Kidney (tissue), 14 donors: Measurements from ENCODE around the gene TULP4. TPM values are rescaled to one million over a fixed set of nuclear protein-coding genes. Genes with fewer than 3 reads are reported as not detected.
A peak's percentile ranks its signal among the peaks of the same experiment; 100 is the strongest.

Experiments used
- DNase-seq, 5 donors: peaks; one replicate each; pipeline ENCODE4 v3.0.0-alpha.2; 2013 to 2020
- FAIRE-seq: peaks from 2 replicates; lab custom pipeline; 2012; peaks lifted over from hg19 to GRCh38; lab: Jason Lieb, UNC
- H3K27ac ChIP-seq, 2 donors: one replicate each; pipeline ENCODE4 v1.7.0; 2013; ENCODE audit warnings: low read depth in 2 of 2, low read length in 2 of 2, inconsistent platforms in 1 of 2
- H3K27me3 ChIP-seq: one replicate; pipeline ENCODE4 v1.7.1; 2013; ENCODE audit warnings: low read length, inconsistent platforms; ENCODE audit not compliant: control insufficient read depth, insufficient read depth
- H3K36me3 ChIP-seq, 3 donors: one replicate each; pipeline versions ENCODE4 v1.7.0 to v1.7.1; 2013; ENCODE audit warnings: low read length in 3 of 3, control low read depth in 1 of 3, inconsistent platforms in 1 of 3; ENCODE audit not compliant: insufficient read depth in 3 of 3, control insufficient read depth in 2 of 3
- H3K4me1 ChIP-seq, 3 donors: one replicate each; pipeline versions ENCODE4 v1.7.0 to v1.7.1; 2013; ENCODE audit warnings: low read length in 3 of 3, inconsistent platforms in 1 of 3, low read depth in 1 of 3; ENCODE audit not compliant: control insufficient read depth in 2 of 3, insufficient read depth in 2 of 3
- H3K4me3 ChIP-seq, 3 donors: one replicate each; pipeline versions ENCODE4 v1.7.0 to v1.8.1; 2013; ENCODE audit warnings: low read length in 3 of 3, control low read depth in 1 of 3, inconsistent platforms in 1 of 3
- H3K9ac ChIP-seq, 3 donors: one replicate each; pipeline versions ENCODE4 v1.7.0 to v1.7.1; 2013; ENCODE audit warnings: low read length in 3 of 3, control low read depth in 1 of 3, inconsistent platforms in 1 of 3
- H3K9me3 ChIP-seq, 3 donors: one replicate each; pipeline versions ENCODE4 v1.7.0 to v1.7.1; 2013; ENCODE audit warnings: low read length in 3 of 3, control low read depth in 1 of 3, inconsistent platforms in 1 of 3; ENCODE audit not compliant: control insufficient read depth in 2 of 3, insufficient read depth in 1 of 3
- intact Hi-C: fragments of 100-400 bp; cut with DNase I; formaldehyde crosslinking; loops from one replicate; pipeline ENCODE4 v1.11.1; 2022
- polyA plus RNA-seq: library from polyadenylated mRNA; stranded (reverse); fragments of 350-450 nt; fragmentation: Illumina TruSeq; extraction: RNeasy Lipid Tissue Mini Kit (QIAGEN cat#74804); gene quantifications from one replicate; pipeline ENCODE4 v1.2.3, GENCODE V29; 2014; ENCODE audit warnings: low read depth, low replicate concordance; ENCODE audit not compliant: insufficient read depth
- total RNA-seq: library from RNA; stranded (reverse); fragmentation: NEBNext Ultra II Directional; extraction: Animal tissue kit (Norgen Biotek cat#: 25700); gene quantifications from one replicate; pipeline ENCODE4 v1.2.1, GENCODE V29; 2021
- TF ChIP-seq, protein P1 (sequence below): IDR thresholded peaks from 3 replicates; pipeline ENCODE4 v1.5.1; 2012; ENCODE audit warnings: mild to moderate bottlenecking, moderate library complexity, borderline replicate concordance; ENCODE audit not compliant: insufficient read depth; ENCODE audit errors: extremely low read depth
- donor health status: control.
- donor health status: control.
- donor health status: control.
- donor health status: control.
- donor health status: control.
- donor health status: DM: yes; HTN: yes; CAD: no.
- donor health status: Normal renal cell carcinoma (clear cell type).

Gene TULP4
- total and polyA plus RNA-seq, 2 donors from 2014 or later, result 3.3 to 114 TPM

- Histone ChIP-seq H3K36me3 (no peaks in the 10 kb centered on the region), H3K9me3 (no peaks in the 10 kb centered on the region), H3K4me1 (no peaks in the 10 kb centered on the region), H3K27me3 (no peaks in the 10 kb centered on the region), H3K27ac (no peak overlapping the region), H3K4me3 (peak overlapping the region; percentile 24 to 55 (median 28)), H3K9ac (no peak overlapping the region)
- peak; percentile 88 to 95 (median 91) for DNase-seq
- intact Hi-C loops, result no loop called here
- FAIRE-seq, result no peak
- TF ChIP-seq, protein P1, sequence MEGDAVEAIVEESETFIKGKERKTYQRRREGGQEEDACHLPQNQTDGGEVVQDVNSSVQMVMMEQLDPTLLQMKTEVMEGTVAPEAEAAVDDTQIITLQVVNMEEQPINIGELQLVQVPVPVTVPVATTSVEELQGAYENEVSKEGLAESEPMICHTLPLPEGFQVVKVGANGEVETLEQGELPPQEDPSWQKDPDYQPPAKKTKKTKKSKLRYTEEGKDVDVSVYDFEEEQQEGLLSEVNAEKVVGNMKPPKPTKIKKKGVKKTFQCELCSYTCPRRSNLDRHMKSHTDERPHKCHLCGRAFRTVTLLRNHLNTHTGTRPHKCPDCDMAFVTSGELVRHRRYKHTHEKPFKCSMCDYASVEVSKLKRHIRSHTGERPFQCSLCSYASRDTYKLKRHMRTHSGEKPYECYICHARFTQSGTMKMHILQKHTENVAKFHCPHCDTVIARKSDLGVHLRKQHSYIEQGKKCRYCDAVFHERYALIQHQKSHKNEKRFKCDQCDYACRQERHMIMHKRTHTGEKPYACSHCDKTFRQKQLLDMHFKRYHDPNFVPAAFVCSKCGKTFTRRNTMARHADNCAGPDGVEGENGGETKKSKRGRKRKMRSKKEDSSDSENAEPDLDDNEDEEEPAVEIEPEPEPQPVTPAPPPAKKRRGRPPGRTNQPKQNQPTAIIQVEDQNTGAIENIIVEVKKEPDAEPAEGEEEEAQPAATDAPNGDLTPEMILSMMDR, result no peak
Measured at GRCh38 chr6:158536084-158536890, 224.0 kb downstream of the TULP4 start.

- H3K27ac ChIP-seq, result no peak overlapping the region
- H3K36me3 ChIP-seq, result no peaks in the 10 kb centered on the region
- H3K27me3 ChIP-seq, result no peaks in the 10 kb centered on the region
- DNase-seq (peak; percentile 52 to 83 (median 72)), FAIRE-seq (no peak)
- TF ChIP-seq, protein P1, result no peak
- no peaks in the 10 kb centered on the region for H3K4me1 ChIP-seq
- no peaks in the 10 kb centered on the region for H3K9me3 ChIP-seq
- peak overlapping the region in 2 of 3 donors; percentile 33 to 55 for H3K4me3 ChIP-seq
- H3K9ac ChIP-seq, result no peak overlapping the region
- intact Hi-C loops, result no loop called here
Measured at GRCh38 chr6:158536891-158537798, 224.9 kb downstream of the TULP4 start.

GRCh38 chr6:158538741-158539140, 226.5 kb downstream of the TULP4 start:
- Histone ChIP-seq H3K4me3 (no peak overlapping the region), H3K9ac (no peak overlapping the region), H3K27ac (no peak overlapping the region), H3K27me3 (no peaks in the 10 kb centered on the region), H3K36me3 (no peaks in the 10 kb centered on the region), H3K9me3 (no peaks in the 10 kb centered on the region), H3K4me1 (no peaks in the 10 kb centered on the region)
- FAIRE-seq (no peak), DNase-seq (no peak)
- TF ChIP-seq, protein P1, result no peak
- intact Hi-C loops, result no loop called here
